NK-92 (cell line): Measurements from ENCODE around the gene IL3.
"Not testable (repeated sequence)": the region's sequence is repeated elsewhere in the genome, so short reads cannot be mapped to it uniquely, and the experiment has no call there.

Experiments
- DNase-seq: peaks from one replicate; lab custom pipeline; 2025; ENCODE audit not compliant: unreplicated experiment; lab: John Stamatoyannopoulos, UW

IL3 gene

DNA sequence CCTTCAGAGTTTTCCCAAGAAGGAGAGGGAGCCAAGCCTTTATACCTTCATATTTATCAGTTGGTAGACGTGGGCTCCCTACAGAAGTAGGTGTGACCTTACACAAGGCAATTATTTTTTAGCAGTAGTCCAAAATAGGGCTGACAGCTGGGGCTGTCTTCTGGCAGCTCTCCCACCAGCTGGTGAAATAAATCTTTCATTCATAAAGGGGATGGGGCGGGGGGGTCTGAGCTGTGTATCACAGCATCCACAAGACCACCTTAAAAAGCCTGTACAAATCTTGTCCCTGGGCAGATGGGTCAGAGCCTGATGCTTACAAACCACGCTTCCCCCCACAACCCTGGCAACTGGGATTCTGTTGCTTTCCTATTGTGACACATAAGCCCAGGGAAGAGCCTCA lies 32.8 kb downstream of the IL3 start:
- no peak for DNase-seq

DNA sequence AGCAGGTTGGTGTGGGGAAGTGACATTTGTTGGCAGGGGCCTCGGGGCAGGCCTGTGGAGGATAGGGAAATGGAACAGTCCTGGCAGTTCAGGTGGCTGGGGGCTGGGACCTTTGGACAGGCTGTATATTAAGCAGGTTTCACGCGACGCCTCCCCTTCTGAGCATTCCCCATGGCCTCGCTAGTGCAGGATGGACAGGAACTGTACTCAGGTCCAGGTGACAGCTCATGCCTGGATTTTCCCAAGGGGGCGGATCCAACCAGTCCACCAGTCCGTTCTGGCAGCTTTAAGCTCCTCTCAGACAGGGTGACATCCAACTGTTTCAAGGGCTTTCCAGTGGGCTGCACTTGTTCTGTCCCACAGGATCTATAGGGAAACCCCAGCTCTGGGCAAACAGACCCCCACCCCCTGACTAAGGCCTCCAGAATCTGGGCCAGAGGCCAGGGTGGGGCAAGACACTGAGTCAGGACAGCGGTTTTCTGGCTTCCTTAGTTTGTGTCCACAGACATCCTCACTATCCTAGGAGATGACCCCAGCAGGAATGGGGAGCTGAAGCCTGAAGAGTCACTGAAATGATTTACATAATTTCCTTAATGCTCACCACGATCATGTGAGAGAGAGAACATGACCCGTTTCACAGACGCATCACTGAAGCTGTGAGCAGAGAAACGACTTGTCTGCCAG lies 34.1 kb downstream of the IL3 start:
- DNase-seq, result no peak

- DNase-seq, result no peak
Observed at GRCh38 chr5:132095077-132095410, 34.6 kb downstream of the IL3 start.

- no peak for DNase-seq
Observed at GRCh38 chr5:132095424-132095972, 35.0 kb downstream of the IL3 start.

- DNase-seq, result no peak
Observed at GRCh38 chr5:132096904-132097303, 36.4 kb downstream of the IL3 start.

- no peak for DNase-seq
Observed at GRCh38 chr5:132098151-132098594, 37.7 kb downstream of the IL3 start.

- DNase-seq, result no peak
Observed at GRCh38 chr5:132098621-132099020, 38.2 kb downstream of the IL3 start.

DNA sequence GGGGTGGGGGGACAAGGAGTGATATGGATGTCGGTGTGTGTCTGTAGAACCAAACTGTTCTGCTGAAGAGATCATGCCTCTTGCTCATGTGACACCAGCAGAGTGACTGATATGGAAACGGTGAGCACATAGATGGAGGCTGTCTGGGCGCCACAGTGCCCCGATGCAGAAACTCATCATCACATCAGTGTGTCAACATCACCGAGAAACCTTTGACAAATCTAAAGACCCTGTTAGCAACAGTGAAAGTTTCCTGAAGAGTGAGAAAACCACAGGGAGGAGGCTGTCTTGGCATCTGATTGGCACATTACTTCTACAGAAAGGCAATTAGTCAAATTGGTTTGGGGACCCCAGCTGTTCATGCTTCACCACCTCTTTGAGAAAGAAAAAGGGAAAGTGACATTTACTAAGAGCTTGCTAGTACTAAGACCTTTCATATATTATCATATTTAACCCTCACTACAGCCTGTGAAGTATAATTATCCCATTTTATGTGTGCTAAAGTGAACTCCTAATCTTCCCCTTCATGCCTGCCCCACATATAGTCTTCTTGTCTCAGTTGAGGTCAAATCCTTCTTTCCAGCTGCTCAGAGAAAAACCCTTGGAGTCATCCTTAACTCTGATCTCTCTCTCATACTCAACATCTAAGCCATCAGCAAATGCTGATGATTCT lies 38.8 kb downstream of the IL3 start:
- no peak for DNase-seq

- no peak for DNase-seq
Observed at GRCh38 chr5:132099905-132100304, 39.5 kb downstream of the IL3 start.

GRCh38 chr5:132100672-132101261 lies 40.3 kb downstream of the IL3 start:
- no peak for DNase-seq

DNA sequence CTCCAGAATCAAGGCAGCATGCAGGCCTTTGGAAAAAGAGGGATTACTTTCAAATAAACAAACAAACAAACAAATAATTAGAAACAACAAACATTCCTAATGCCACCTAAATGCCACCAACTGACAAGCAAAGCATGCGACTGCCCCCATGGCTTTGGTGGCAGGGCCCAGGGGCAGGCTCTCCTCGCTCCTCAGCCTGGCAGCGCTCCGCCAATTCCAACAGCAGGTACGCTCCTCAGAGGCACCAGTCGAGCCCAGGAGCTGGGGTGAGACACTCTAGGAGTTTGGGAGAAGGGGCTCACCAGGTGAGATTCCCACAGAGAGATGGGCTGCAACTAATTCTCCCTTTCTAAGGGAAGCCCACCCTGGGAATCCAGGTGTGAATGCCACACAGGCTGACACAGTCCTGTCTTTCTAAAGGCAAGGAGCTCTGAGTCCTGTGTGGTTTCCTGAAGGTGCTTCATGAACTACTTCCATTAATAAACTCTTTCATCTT lies 41.0 kb downstream of the IL3 start:
- DNase-seq, result no peak

DNA sequence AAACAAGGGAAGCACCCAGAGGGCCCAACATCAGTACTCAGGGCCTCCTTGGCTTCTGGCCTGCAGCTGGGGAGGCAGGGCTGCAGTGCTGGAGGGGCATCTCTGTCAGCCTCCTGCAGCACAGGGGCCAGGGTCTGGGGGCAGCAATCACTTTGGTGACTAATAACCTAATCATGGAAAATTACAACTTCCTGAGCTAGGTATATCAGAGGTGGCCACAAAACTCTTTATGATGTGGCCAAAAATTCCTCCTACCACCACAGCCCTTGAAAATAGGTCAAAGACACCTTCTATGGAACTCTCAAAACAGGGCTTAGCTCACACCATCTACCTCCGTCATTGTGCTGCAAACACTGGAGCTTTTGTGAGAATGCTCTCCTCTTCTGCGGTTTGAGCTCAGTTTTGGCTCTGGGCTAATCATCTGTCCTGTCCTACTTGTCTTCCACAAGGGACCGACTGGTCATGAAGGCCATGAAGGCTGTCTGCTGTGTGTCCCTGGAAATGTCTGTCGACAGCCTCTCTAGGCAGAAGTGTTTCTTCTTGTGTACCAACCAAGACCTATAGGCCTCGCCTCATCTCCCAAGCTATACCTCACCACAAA lies 41.7 kb downstream of the IL3 start:
- DNase-seq, result no peak

DNA sequence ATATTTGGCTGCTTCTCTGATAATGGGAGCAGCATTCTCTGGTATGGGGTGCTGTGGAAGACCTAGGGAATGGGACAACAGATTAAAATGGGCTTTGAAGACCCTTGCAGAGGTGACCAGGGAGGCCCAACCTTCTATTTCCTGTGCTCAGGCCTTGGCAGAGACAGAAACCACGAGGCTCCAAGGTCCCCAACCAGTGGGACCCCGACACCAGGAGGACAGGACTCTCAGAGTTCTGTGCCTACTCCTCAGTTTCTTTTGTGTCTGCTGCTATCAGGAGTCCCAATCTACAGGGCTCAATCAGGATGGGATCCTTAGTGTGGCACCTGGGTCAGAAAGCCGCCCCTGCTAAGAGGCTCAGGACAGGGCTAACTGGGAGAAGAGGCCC lies 42.5 kb downstream of the IL3 start:
- DNase-seq, result no peak

GRCh38 chr5:132103332-132103951 lies 43.0 kb downstream of the IL3 start:
- no peak for DNase-seq

DNA sequence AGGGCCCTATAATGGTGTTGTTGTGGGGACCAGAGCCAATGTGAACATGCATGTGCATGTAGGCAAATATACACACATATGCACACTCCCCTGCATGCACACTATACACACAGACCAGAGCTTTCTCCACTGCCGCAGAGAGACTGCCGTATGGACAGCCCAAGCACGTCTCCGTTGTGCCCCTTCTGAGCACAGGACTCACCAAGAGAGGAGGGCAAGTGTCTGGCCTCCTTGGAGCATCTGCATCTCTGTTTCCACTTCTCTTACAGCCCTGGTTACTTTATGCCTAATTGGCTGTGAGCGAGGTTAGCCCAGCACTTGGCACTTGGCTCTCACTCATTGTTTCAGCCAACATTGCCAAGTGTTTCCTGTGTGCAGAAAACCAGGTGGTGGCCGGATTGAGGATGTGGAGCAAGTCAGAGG lies 43.5 kb downstream of the IL3 start:
- DNase-seq, result no peak

GRCh38 chr5:132104556-132104955 lies 44.1 kb downstream of the IL3 start:
- DNase-seq, result no peak

GRCh38 chr5:132105688-132106087 lies 45.2 kb downstream of the IL3 start:
- DNase-seq, result no peak

DNA sequence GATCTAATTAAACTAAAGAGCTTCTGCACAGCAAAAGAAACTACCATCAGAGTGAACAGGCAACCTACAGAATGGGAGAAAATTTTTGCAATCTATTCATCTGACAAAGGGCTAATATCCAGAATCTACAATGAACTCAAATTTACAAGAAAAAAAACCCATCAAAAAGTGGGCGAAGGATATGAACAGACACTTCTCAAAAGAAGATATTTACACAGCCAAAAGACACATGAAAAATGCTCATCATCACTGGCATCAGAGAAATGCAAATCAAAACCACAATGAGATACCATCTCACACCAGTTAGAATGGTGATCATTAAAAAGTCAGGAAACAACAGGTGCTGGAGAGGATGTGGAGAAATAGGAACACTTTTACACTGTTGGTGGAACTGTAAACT lies 48.0 kb downstream of the IL3 start:
- not testable (repeated sequence) for DNase-seq

DNA sequence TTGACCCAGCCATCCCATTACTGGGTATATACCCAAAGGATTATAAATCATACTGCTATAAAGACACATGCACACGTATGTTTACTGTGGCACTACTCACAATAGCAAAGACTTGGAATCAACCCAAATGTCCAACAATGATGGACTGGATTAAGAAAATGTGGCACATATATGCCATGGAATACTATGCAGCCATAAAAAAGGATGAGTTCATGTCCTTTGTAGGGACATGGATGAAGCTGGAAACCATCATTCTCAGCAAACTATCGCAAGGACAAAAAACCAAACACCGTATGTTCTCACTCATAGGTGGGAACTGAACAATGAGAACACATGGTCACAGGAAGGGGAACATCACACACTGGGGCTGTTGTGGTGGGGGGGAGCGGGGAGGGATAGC lies 48.5 kb downstream of the IL3 start:
- DNase-seq, result not testable (repeated sequence)

GRCh38 chr5:132109494-132110053 lies 49.1 kb downstream of the IL3 start:
- DNase-seq, result no peak

DNA sequence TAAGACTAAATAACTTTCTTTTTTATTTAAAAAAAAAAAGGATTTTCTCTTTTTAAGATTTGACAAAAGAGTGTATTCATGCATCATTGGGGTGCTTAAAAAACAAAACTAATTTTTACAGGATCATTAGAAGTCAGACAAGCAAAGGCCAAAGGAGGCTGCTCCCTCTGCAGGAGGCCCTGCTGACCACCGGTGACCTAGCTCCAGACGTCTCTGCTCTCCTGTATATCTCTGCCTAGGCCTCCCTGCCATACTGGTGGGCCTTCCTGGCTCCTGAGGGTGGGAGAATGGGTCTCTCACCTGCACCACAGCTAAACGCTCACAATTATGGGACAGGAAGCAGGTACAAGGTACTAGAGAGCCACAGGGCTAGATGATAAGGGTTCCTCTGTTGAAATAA lies 49.7 kb downstream of the IL3 start:
- no peak for DNase-seq
